HG03066 (cell line): Measurements from ENCODE around the gene SNAP25.

ENCODE experiments used
- ATAC-seq: cut with Tn5 transposase; IDR thresholded peaks from one replicate; pipeline ENCODE4 v1.9.1; 2021; ENCODE audit warnings: low read depth; ENCODE audit not compliant: unreplicated experiment

Gene SNAP25

DNA sequence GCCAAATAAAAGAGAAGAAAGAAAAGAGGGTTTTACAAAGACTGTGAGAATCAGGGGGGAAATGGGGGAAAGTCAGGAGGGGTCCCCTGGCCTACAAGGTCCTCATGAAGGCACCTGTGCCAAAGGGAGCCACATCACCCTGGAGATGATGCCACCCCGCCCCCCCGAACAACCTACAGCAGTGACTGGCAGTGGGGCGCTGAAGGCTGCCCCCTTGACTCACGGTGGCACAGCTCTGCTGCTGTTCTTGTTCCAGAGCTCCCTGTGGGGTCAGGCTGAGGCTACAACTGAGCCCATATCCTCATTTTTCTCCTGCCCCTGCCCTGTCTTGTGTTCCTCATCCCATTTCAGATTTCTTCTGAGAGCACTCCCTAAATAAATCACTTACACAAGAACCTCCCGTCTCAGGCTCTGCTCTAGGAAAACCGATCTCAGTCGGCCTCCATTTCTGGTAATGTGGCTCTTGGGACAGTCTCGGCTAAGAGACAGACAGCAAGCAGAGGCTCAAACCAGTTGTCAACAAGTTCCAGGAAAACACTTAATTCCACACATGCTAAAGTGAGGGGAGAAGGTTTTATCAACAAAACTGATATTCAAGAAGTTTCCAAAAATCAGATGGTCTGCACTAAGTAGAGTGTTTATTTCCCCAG is 105.7 kb downstream of the SNAP25 start:
- ATAC-seq: no peak

- ATAC-seq: no peak
Observed at GRCh38 chr20:10328897-10329255, 110.2 kb downstream of the SNAP25 start.

GRCh38 chr20:10329387-10330005 is 110.9 kb downstream of the SNAP25 start:
- ATAC-seq: no peak

DNA sequence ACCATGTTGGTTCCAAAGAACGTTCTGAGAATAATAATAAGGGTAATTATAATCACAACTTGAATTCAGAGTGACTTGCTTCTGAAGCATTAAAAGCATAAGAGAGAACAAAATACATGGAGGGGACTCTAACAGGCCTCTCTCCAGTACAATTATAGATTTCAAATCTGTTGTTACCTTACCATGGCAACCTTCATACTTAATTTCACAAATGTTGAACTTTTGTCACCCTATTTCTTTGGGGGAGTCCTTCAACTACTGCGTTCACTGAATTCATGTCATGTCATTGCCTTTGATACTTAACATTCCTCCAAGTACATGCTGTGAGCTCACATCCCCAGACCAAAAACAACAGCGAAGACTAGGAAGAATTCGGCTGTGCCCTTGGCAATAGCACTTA is 111.4 kb downstream of the SNAP25 start:
- no peak for ATAC-seq

DNA sequence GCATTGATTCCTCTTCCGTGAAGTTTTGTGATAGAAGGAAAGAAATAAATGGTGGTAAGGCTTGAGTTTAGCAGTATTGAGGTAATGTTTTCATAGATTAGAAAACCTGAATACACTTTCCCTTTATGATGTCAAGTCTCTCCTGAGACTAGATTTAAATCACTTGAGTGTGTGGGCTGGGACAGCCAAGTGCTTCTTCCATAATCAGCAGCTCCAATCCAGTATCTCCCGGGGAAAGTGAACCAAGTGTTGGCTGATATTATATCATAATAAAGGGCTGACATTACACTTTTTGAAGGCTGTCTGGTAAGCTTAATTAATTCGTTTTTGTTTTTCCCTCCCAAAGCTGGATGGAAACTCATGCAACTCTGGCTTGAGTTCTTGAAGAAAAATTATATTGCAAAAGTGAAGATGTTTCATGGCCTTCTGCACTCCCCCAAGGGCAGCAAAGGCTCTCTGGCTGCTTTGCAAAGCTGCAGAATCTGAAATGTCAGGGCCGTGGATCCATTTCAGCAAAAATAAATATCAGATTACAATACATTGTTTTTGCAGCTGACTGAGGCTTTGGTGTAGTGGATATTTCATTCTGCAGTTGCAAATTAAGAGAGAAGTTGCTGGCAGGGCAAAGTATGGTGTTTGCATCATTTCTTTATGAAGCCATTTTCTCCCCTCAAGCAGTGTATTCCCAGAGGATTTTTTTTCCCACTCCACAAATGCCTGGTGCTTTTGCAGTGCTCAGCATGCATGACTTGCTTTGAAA is 114.2 kb downstream of the SNAP25 start:
- ATAC-seq: no peak

DNA sequence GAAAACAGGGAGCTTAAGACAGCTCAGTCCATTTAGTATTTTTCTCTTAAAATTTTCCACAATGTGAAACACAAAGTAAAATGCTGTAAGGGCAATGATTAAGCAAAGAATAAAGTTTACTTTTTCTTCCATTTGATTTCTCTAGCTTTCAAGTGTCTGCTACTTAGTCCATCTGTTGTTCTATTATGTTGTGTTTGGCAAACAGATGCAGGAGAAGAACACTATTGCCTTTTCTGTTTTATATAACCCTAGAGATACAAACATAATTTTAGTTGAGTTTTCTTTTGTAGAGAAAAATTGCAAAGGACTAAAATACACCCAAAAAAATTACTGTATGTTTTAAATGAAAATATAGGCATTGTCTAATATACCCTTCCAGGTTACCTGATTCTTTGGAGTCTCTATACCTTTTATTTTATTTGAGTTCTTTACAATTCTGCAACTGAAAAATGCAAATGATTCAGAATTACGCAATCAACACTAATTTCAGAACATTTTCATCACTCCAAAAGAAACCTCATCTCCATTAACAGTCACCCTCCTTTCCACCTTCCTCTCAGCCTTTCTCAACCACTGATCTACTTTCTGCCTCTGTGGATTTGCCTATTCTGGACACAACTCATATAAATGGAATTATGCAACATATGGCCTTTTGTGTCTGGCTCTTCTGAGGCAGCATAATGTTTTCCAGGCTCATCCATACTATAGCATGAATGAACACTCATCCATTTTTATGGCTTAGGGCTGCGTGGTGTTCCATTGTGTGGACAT is 118.5 kb downstream of the SNAP25 start:
- ATAC-seq: no peak

DNA sequence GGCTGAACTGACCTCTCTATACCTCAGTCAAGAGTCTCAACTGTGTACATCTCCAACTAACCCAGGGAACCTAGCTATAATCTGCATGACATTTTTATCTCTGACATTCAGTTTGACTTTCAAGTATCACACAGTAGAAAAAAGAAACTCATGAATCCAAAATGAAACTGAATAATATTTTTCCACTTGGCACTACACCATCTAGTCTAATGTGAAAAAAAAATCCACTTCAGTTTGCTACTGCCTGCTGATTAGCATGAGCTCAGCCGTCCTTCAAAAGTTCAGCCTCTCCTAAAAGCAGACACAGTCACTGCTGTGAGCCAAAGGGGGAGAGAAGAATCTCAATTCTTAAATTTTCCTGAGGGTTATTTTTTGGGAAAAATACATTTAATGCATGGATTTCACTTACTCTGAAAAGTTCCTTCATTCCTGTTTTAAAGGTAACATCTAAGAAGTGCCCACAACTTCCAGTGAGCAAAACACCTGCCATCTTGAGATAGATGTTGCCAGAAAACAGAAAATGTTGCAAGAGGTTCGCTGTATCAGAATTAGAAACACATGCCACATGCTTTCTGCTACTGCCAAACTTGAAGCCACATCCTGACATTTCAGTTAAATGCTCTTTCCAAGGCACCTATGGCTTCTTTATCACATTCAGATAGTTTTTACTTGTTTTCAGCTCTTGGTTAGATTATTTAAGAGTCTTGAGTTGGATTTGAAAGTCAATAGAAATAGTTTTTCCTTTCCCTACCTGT is 120.0 kb downstream of the SNAP25 start:
- ATAC-seq: no peak

DNA sequence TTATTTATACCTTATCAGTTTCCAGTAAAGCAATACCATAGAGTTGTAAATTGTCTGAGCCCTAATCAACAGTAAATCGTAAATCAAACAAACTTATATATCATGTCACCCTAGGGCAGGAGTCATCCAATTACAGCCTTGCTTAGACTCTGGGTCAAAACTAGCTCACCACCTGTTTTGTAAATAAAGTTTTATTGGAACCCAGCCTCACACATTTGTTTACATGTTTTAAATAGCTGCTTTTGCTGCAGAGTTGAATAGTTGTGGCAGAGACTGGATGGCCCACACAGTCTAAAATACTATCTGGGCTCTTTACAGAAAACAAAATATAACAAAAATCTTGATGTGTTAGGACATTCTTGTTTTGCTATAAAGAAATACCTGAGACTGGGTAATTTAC is 121.0 kb downstream of the SNAP25 start:
- no peak for ATAC-seq

- no peak for ATAC-seq
Observed at GRCh38 chr20:10342152-10342551, 123.5 kb downstream of the SNAP25 start.

DNA sequence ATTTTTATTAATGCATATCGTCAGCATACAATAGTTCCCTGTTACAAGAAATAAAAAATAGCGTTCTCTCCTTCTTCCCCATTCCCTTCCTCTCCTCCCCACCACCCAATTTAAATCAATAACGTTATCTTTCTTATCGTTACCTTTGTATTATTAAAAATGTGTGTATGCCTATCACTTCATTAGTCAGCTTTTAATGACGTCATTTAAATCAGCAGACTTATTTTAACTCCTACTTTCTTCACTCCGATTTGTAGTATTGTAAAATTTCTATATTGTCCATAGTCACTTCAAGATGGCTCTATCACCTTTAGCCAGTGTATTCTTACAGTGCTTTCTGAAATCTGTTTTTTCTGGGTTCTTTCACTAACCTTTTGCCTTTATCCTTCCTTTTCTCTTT is 126.3 kb downstream of the SNAP25 start:
- no peak for ATAC-seq

DNA sequence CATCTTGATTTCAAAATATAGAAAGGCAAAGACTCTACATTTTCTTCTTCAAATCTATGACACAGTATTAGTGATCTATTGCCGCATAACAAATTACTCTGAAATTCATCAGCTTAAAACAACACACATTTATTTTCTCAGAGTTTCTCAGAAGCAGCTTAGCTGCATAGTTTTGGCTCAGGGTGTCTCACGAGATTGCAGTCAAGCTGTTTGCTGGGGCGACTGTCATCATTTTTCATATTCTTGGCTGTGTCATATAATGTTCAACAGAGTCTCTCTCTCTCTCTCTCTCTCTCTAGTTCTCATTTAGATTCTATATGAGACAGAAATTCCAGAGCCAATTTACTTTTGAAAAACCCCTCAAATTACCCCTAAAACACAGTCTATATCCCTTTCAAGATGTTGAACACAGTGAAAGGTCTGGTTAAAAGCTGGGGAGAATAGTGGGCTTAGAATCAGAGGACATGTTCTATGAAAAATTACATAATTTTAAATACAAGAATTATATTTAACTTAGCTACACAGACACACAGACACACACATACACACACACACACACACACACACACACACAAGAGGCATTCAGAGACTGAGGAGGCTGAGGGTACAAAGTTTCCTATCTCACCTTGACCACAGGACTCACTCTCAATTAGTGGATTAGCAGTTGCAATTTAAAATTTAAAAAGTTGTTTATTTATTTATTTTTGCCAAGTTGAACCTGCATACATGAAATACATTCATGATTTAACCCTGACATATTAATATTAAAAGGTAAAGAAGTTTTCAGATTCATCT is 128.7 kb downstream of the SNAP25 start:
- no peak for ATAC-seq

DNA sequence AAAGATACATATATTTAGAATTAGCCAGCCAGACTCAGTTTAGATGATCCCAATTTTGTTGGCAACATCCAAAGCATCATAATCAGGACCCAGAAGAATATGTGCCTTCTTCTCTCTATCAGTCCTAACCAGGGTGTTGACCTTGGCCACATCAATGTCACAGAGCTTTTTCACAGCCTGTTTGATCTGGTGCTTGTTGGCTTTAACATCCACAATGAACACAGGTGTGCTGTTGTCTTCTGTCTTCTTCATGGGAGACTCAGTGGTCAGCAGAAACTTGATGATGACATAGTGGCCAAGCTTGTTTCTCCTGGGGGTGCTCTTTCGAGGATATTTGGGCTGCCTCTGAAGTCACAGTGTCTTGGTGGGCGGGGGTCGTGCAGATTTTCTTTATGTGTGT is 130.5 kb downstream of the SNAP25 start:
- ATAC-seq: no peak

DNA sequence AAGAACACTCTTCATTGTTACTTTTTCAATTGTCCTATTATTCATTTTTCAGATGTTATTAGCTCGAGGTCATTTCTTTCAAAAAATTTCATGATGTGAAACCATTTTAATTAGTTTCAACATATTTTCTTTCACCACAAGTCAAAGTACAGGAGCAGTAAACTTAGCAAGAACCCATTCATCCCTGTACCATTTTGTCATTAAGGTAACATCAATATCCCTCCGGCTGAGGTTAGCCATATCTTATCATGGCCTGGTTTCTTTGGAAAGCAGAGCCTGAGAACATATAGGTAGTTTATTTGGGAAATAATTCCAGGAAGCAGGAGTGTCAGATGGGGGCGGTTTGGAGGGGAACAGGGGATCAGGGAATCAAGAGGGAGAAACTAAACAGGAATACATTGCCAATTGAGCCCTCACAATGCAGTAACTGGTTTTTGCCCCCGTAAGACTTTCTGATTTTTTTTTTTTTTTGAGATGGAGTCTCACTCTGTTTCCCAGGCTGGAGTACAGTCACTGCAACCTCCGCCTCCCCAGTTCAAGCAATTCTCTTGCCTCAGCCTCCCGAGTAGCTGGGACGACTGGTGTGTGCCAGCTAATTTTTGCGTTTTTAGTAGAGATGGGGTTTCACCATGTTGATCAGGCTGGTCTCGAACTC is 131.7 kb downstream of the SNAP25 start:
- ATAC-seq: no peak

DNA sequence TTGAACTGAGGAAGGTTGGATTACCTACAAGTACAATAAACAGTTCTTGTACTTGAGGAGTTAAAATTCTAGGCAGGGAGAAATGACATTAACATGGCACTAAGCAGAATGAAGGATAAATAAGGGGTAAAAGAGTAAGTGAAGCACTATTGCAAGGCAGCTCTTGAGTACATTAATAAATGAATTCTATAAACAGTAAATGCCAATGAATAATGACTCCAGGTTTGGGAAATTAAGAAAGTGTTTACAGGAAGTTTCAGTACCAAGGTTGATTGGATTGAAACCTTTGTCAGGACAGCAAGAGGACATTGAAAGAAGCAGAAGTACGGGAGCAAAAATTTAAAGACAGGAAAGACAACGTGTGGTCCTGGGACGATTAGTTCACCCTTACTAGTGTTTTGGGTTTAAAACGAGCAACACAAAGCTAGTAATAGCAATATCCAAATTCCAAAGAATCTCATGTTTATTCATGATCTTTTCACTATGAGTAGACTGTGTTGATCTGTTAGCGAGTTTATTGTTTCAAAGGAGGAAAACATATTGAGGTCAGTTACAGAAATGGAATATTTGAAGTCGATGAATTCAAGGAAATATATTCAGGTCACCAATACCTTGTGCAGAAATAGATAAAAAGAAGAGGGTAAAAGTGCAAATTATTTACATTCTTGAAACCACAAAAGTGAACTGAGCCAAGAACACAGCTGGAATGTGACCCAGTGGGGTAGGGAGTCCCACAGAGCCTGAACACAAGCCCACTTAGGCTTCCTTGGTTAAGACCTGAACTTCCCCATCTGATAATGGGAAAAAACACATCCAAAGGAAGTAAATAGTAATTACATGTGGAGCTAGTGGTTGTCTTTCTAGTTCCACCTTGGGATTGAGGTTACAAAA is 134.5 kb downstream of the SNAP25 start:
- no peak for ATAC-seq

- no peak for ATAC-seq
Observed at GRCh38 chr20:10356628-10357027, 138.0 kb downstream of the SNAP25 start.
